K562 (cell line): ENCODE results near the gene EHD2.

Source experiments
- GABPA ChIP-seq: fragments of 200-800 bp; sonication (Bioruptor generic); conservative IDR thresholded peaks from 2 replicates; pipeline ENCODE4 v1.6.1; 2016; ENCODE audit warnings: low read depth, missing genetic modification characterization, missing compliant biosample characterization
- SIN3B ChIP-seq: fragments of 450-650 bp; IDR thresholded peaks from 2 replicates; pipeline ENCODE4 v1.6.1; 2017; ENCODE audit warnings: low read depth, mild to moderate bottlenecking, moderate library complexity

- no peak for TF ChIP-seq GABPA (tag)
- no peak for TF ChIP-seq SIN3B
Measured at GRCh38 chr19:47700934-47701716, 12.1 kb upstream of the EHD2 start.
